NCI-H146 treated with DMSO at 0.1 percent for 48 hours (cell line): ENCODE data around the gene EDRF1.

Source experiments
- DNase-seq: peaks from one replicate; lab custom pipeline; 2025; ENCODE audit not compliant: unreplicated experiment; lab: John Stamatoyannopoulos, UW

The EDRF1 gene

GRCh38 chr10:125785791-125786190 is 66.3 kb downstream of the EDRF1 start:
- no peak for DNase-seq

- no peak for DNase-seq
These were observed 68.9 kb downstream of the EDRF1 start for GRCh38 chr10:125788156-125789034.

DNA sequence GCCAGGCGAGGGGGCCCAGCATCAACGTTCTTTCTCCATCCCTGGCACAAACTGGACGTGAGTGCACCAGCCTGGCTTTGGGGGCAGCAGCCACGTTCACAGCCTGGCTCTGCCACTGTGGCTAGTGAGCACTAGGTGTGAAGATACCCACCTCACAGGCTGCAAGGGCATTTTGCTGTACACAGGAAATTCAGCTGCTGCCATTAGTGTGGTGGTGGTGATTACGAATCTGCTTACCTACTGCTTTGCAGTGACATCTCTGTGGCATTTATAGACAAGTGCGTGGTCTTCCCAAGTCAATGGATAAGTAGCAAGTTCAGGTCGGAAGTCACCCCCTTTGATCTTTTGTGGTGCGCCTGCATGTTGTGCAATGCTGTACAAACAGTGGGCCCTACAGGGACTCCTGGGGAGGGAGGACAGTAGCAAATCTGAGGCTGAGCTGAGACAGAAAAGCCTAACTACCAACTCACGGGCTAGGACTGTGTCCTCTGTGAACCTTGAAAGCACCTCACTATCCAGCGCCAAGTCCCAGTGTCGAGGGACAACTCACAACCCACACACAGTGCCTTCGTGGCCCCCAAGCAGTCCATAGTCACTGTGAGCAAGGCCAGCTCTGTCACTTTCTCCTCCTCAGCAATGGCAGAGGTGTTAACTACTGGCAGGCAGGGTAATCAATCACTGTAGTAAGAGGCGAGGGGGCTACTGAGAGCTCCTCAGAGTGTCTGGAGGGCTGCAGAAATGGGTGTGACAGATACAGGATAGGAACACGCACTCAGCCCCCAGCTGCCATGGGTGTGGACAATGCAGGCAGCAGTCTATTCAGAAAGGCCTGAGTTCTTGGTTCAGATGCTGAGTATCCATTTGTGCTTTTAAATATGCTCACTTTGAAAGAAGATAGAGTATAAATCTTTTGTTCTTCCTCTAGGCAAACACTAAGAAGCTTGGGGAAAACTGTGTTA is 73.1 kb downstream of the EDRF1 start:
- no peak for DNase-seq

- DNase-seq, result no peak
These were observed 75.6 kb downstream of the EDRF1 start for GRCh38 chr10:125795128-125795527.

DNA sequence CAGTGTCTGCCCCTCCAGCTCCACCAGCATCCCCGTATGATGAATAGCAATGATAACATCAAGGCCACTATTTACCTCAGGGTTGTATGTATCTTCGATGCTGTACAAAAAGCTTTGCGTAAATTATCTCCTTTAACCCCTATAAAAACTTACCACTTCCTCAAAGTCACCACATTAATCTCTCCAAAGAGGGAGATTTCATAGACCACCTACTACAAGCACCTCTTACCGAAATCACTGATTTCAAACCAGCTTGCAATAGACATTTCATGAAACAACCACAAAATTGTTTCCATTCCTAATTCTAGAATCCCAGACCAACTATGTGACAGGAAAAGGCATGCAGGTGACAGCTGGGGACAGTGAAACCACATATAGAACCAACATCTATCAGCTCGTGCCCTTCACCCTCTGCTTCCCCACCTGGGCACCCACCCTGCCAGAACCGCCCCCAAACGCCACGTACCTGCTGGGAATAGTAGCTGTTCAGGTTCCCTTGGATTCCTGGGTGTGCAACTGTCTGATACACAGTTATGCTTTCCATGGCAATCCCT is 76.2 kb downstream of the EDRF1 start:
- DNase-seq, result no peak

DNA sequence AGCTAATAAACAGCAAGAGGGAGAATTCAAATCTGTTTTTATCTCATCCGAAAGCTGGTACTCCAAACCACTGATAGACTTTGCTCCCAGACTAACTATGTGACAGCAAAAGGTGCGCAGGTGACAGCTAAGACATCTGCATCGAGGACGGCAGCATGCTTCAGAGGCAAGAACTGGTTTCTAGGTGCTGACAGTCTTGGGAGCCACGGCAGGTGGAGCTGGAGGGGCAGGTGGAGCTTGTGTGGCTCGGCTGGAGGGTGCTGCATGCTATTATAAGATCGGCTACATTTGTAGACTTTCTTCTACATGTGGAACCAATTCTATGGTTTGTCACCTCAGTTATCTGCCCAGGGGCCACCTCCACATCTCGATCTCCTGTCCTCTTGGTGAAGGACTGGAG is 77.9 kb downstream of the EDRF1 start:
- DNase-seq, result no peak

GRCh38 chr10:125797994-125798662 is 78.6 kb downstream of the EDRF1 start:
- DNase-seq, result no peak

GRCh38 chr10:125799451-125800182 is 80.1 kb downstream of the EDRF1 start:
- DNase-seq, result no peak

DNA sequence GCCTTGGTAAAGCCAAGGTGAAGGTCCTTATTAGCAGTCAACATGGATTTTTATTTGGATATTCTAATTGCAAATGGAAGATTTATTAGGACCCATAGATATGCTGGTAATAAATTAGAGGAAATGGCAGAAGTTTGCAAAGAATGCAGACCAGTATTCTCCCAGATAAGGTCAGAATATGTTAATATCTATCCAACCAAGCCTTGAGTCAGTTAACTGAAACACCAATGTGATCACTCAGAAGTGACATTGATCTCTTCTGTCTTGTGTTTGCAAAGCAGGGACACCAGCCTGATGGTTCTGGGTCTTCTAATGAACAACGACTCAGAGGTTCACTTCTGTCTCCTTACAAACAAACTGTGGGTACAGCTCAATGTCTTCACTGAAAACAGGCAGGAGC is 82.1 kb downstream of the EDRF1 start:
- no peak for DNase-seq

GRCh38 chr10:125802131-125802530 is 82.6 kb downstream of the EDRF1 start:
- no peak for DNase-seq

GRCh38 chr10:125802739-125803138 is 83.2 kb downstream of the EDRF1 start:
- no peak for DNase-seq

- no peak for DNase-seq
These were observed 88.5 kb downstream of the EDRF1 start for GRCh38 chr10:125808047-125808446.

- DNase-seq, result no peak
These were observed 91.7 kb downstream of the EDRF1 start for GRCh38 chr10:125811251-125811650.

- DNase-seq, result no peak
These were observed 92.7 kb downstream of the EDRF1 start for GRCh38 chr10:125812128-125812750.
